HG02870 (cell line): Measurements from ENCODE around the gene PHLPP1.

Source experiments
- ATAC-seq: cut with Tn5 transposase; IDR thresholded peaks from one replicate; pipeline ENCODE4 v1.9.1; 2021; ENCODE audit warnings: mild to moderate bottlenecking, moderate library complexity; ENCODE audit not compliant: unreplicated experiment

The PHLPP1 gene

DNA sequence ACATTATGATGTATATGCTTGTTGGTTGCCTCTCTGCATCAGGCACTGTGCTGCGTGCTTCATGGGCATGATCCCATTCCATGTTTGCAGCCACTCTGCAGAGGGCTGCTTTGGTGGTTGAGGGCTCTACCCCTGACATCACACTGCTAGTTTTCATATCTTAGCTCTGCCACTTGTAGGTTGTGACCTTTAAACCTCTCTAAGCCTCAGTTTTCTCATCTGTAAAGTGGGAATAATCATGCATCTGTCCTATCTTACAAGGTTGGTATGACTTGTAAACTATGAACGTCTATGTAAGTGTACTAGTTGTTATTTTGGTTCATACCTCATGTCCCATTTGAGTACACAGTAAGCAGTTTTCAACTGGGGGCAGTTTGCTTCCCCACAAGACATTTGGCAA, 260.4 kb downstream of the PHLPP1 start:
- ATAC-seq: no peak

DNA sequence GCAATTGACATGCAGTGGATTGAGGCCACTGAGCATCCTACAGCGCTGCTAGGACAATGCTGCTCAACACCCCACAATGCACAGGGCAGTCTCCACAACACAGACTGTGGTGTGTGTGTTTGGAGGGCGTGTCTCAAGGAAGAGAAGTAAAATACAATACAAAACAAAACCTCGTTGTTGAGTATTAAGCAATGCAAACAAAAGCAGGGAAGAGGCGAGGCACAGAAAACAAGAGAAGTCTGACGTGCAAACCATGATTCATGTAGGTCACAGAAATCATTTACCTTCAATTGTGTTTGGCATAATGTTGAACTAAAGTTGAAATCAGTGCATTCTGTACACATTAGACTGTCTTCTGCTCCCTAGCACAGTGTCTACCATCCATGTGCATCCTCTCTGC, 260.9 kb downstream of the PHLPP1 start:
- ATAC-seq: no peak

DNA sequence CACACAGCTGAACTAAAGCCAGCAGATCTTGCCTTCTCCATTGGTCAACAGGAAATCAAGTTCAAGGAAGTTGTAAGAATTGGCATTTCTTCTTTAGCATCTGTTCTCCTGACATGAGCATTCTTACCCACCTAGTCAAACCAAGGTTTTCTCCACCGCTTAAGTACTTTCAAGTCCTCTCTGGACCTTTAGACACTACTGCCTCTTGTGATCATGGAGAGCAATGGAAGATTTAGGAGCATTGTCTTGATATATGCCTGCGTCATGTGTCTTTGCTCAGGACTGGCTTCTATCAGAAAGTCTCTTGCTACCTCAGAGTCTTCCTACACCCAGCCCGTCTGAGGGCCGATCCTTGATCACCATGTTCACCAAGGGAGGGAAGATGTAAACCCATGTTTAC, 262.2 kb downstream of the PHLPP1 start:
- no peak for ATAC-seq

DNA sequence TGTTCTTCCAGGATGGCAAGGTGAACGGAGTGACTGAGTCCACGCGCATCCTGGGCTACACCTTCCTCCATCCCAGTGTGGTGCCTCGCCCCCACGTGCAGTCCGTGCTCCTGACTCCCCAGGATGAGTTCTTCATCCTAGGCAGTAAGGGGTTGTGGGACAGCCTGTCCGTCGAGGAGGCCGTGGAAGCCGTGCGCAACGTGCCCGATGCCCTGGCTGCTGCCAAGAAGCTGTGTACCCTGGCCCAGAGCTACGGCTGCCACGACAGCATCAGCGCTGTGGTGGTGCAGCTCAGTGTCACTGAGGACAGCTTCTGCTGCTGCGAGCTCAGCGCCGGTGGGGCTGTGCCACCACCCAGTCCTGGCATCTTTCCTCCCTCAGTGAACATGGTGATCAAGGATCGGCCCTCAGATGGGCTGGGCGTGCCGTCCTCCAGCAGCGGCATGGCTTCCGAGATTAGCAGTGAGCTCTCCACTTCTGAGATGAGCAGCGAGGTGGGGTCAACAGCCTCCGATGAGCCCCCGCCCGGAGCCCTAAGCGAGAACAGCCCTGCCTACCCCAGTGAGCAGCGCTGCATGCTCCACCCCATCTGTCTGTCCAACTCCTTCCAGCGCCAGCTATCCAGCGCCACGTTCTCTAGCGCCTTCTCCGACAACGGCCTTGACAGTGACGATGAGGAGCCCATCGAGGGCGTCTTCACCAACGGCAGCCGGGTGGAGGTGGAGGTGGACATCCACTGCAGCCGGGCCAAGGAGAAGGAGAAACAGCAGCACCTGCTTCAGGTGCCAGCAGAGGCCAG, 263.1 kb downstream of the PHLPP1 start:
- no peak for ATAC-seq

DNA sequence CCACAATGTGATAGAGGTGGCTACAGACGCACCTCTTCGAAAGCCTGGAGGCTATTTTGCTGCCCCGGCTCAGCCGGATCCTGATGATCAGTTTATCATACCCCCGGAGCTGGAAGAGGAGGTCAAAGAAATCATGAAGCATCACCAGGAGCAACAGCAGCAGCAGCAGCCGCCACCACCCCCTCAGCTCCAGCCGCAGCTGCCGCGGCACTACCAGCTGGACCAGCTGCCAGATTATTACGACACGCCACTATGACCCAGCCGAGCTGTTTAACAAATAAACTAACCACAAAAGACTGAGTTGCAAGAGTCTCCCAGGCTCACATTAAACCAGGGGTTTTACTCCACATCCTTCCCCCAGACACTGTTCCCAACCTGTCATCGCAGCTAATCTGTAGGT, 263.8 kb downstream of the PHLPP1 start:
- ATAC-seq: no peak

DNA sequence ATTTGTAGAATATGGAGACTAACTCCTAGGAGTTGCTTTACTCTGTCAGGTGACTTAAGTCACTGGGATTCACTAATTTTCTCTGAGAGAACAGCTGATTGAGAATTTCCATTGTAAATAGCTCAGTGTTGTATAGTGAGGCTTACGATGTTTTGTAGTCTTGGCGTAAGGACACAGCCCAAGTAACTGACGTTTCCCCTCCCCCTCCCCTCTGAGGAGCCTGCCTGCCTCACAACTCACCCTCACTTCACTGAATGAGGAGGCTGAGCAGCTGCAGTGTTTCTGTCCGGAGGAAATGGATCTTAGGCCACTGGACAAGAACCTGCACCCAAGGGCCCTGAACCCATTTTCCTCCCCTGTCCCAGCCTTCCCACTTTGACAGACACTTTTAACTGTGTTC, 264.6 kb downstream of the PHLPP1 start:
- no peak for ATAC-seq

DNA sequence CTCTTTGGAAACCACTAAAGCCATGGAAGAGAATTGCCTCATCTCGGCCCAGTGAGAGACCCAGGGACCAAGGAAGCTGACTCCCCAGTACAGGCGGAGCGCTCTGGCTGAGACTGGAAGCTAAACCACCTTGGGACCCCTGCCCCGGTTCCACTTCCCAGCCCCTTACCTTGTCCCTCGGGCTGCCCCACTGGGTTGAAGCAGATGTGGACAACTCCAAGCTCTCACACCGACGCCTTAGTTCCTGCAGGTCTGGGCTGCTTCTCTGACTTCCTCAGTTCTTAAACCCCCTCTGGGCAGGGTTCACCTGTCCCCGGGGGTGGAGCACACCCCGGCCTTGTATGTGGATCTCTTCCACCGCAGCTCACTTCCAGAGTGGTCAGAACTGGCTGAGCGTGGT, 266.2 kb downstream of the PHLPP1 start:
- no peak for ATAC-seq

DNA sequence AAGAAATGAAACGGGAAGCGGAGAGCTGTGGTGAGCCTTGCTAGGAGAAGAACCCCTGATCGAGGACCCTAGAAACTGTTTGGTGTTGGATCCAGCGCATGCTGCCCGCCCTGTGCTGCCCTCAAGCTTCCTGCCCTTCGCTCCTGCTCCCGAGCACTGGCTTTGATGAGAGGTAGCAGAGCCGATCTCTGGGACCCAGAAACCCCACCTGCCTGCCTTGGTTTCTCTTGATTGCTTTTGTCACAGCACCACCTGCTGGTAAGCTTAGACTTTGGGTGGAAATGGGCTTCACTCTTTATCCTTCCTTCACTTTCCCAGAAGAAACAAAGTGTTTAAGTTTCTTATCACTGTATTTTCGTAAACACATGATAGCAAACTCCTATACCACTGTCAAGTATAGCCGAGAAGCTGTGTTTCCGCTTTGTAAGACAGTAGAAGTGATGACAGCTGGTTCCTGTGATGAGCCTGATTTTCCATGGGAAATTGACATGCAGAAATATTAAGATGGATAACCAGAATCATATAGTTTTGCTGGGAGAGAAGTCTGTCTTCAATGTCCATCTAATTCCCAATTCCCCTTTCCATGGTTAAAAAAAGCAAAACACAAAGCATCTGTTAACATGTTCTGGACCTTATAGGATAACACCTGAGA, 267.4 kb downstream of the PHLPP1 start:
- no peak for ATAC-seq

DNA sequence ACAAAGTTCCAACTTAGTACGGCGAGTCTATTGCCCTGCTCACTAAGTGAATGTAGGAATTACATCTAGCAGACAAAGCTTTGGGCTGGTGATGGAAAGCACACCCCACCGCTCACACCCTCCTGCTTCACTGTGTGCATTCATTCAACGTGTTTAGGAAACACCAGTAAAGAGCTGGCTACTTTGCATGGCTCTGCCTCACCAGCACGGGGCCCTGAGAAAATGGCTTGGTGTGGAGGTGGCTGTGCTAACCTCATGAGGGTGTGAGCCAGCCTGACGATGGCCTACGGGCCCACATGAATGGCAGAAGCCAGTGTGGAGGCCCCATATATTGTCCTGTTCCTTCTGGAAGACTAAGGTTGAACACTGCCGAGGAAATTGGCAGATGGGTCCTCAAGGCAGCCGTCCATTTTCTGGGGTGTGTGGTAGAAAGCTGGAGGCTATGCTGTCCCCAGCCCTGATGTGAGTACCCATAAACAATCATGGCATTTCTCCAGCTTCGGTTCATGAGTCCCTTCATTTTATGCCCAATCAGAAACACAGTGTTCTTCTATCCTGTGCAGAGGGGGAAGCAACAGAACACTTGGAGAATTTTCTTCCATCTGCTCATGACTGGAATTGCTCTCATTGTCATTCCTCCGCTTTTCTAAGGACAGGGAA, 269.4 kb downstream of the PHLPP1 start:
- ATAC-seq: no peak

DNA sequence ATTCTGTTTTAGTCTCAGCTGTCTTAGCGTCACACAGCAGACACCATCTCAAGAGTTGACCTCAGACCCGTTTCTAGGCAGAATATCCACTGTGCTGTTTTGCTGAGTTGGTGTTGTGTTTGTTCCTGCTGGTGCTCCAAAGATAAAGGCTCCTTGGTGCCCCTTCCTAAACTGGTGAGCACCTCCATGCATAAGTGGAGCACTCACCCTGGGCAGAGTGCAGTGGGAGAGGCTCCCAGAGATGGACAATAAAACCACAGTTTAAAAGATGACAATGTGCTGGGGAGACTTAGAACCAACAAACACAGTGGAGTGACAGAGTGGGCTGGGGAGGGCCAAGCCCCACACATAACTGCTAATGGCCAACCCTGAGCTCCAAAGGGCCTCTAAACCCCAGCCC, 271.1 kb downstream of the PHLPP1 start:
- ATAC-seq: no peak

DNA sequence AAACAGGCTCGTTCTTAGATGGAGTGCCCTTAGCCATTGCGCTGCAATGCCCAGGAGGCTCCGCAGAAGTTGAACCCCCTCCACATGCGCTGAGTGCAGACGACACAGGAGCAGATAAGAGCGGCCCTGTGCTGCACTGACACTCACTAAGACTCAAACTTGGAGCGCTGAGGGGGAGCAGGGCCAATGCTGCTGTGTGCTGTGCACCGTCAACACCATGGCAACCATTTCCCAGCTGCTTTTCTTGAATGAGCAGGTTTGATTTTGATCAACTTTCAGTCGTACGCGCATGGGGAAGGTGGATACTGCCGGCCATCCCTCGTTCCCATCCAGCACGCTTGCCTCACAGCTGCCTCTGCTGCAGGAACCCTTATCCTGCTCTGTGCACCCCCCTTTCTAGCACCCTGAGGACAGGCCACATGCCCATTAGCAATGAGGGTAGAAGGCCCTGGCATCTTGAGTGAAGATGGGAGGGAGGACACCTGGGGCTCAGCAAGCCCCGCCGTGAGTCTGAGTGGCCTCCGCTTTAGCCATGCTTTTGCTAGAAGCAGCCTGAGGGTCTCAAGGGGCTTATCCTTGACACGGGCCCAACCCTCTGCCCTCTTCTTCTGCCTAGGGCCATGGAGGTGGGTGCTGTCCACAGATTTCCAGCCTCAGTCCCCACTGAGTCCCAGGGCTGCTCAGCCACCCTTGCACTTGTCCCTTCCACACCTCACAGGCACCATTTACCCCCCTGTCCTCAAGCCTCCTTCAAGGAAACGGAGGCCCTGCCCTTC, 271.9 kb downstream of the PHLPP1 start:
- no peak for ATAC-seq

DNA sequence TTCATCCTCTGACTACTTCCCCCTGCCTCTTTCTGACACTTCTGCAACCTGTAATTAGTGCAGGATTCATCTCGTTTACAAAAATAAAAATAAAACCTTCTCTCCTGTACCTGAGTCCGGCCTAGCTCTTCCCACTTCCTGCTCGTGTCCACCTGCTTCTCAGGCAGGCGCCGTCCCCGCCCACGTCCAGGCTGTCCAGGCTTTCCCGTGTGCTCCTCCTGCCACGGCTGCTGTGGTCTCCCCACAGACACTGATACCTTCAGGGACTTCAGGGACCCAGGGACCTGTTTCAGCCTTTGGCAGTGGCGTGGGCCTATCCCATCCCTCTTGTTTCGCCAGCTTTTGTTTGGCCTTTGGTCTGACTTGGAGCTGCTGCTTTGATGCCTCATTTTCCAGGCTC, 272.5 kb downstream of the PHLPP1 start:
- no peak for ATAC-seq

DNA sequence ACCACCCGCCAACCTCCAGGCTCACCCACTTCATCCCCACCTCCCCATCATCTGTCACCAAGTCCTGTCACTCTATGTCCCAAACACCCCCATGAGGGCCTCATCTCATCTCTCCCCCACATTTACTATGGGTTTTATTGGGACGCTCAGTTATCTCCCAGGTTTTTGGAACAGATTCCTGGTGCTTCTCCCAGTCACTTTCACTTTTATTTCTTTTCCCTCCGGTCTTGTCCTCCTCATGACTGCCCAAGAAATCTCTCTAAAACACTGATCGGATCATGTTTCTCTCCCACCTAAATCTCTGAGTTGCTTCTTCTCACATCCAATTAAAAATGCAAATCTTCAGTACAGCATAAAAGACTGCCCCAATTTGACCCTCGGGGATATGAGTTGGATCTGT, 273.1 kb downstream of the PHLPP1 start:
- ATAC-seq: no peak

DNA sequence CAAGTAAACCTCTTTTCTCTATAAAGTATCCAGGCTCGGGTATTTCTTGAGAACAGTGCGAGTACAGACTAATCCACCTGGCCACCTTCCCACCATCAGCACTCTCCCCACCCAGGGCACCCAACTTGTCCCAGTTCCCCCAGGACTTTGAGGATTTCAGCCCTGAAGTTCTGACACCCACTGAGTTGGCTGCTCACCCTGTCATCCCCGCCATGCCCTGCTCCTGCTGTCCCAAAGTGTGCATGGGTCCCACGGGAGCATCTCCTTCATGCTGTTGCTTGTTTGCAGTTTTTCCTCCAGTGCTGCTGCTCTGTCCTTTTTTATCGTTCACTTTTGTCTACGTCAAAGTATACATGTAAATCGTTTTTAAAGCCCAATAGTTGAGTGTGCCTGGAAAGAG, 273.9 kb downstream of the PHLPP1 start:
- ATAC-seq: no peak

DNA sequence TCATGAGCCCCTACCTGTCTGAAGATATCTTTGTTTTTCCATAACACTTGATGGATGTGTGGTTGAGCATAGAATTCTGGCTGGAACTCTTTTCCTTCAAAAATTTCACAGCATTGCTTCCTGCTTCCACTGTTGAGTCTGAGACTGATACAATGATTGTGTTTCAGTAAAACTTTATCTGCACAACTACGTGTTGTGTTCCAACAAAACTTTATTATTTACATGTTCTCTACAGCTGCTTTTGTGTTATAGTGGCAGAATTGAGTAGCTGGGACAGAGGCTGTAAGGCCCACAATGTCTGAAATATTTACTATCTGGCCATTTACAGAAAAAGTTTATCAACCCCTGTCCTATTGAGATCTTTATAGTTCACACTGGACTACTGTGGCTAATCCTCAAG, 275.3 kb downstream of the PHLPP1 start:
- no peak for ATAC-seq

DNA sequence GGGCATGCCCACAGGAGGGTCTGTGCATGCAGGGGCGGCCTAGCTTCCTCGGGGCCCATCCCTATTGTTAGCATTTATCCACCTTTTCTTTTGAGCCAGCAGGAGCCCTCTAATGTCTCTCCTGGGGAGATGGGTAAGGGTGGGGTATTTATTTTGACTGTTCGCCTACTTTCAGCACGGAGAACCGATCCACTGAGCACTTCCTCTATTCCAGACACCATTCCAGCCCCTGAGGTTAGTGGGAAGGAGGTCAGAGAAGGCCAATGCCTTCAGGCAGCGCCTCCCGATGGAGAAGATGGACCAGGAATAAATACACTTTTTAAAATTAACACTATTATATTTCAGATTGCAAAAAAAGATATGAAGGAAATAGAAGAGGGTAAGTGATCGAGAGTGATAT, 276.0 kb downstream of the PHLPP1 start:
- no peak for ATAC-seq

DNA sequence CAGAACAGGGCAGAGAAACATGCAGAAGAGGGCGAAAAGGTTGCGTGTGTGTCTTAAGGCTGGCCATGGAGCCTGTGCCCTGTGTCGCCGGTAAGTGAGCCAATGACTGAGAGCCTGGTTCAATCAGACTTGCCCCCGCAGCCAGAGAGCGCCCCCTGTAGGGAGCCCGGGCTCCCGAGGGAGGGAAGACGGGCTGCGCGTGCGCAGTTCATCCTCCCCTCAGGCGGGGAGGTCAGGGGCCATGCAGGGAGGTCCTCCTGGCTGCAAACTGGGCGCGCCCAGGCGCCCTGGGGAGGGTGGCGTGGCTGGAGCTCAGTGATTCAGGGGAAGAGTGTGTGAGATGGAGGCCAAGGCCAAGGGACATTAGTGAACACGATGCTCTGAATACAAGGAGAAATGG, 276.6 kb downstream of the PHLPP1 start:
- ATAC-seq: no peak

DNA sequence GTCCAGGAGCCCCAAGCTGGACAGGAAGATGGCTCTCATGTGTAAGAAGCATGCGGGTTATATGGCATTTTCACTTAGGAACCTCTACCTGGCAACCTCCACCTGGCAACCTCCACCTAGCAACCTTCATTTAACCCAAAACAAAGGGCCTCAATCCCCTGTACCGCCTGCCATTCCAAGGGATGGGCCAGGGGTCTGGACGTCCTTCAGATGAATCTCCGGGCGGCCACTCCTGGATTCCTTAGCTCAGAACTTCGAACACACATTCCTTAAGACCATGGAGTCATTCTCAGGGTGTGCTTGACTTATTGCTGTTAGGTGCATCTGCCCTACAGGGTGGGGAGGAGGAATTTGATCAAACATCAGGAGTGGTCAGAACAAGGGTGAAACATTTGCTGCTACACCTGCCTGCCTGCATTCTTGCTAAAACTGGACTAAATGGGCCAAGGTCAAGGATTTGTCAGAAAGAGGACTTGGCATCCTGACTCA, 277.6 kb downstream of the PHLPP1 start:
- no peak for ATAC-seq

DNA sequence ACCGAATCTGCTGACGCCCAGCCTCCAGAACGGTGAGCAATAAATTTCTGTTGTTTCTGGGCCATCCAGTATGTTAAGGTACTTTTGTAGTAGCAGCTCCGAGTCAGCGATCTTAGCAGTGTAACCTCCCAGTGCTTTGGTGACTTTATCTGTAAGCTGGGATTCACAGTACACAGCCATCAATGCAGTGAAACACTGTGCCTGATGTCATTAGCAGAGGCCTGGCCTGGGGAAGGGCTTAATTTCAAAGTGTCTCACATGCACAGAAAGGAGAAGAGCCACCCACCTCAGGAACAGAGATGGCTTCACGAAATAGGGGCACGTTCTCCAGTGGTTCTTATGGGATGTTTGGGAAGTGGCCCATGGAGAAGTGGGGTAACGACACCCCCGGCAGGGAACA, 281.2 kb downstream of the PHLPP1 start:
- no peak for ATAC-seq

DNA sequence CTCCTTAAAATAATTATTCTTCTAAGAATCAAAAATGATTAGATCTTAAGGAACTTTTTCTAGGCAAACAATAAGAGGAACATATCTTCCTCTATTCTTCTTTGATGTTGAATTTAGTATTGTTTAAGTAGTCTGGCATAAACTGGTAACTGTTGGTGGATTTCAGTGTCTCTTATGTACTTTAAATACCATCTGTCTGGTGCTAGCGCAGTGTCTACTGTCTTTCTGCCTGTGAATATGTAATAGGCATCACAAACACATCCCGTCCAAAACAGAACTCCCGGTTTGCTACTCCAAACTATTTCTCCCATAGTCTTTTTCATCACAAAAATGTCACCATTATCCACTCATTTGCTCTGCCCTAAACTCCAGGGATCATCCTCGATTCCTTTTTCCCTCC, 281.7 kb downstream of the PHLPP1 start:
- ATAC-seq: no peak

DNA sequence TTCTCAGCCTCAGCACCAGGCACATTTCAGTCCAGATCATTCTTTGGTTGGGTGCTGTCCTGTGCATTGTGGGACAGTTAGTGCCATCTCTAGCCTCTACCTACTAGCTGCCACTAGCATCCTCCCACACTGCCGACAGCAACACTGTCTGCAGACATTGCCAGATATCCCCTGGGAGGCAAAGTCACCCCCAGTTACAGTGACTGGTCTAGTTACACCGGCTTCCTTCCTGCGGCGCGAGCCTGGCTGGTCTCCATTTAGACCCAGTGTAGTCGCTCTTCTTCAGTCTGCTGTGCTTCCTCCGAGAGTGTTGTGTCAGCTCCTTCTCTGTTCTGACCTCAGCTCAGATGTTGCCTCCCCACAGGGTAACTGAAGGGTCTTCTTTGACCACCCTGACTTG, 283.1 kb downstream of the PHLPP1 start:
- ATAC-seq: no peak
